T-helper 17 cell (primary cell): ENCODE measurements around the gene C2orf92. TPM values are rescaled to one million over a fixed set of nuclear protein-coding genes. Genes with fewer than 3 reads are reported as not detected.

Source experiments
- ATAC-seq: fragments of 150-1000 bp; cut with Tn5 transposase; 2 replicates; pipeline ENCODE4 v1.10.0; 2021; ENCODE audit warnings: mild to moderate bottlenecking, moderate library complexity
- DNase-seq, 3 donors: peaks; one replicate each; pipeline versions ENCODE4 v3.0.0 to v3.0.0-alpha.2; 2020 to 2021
- H3K9me3 ChIP-seq: one replicate; pipeline ENCODE4 v1.7.0; 2013; ENCODE audit warnings: low read length, mild to moderate bottlenecking; ENCODE audit not compliant: control insufficient read depth, poor library complexity, severe bottlenecking
- H3K27ac Mint-ChIP-seq: one replicate; pipeline ENCODE4 v1.8.0; 2022; ENCODE audit warnings: mild to moderate bottlenecking, moderate library complexity, mixed read lengths
- H3K27me3 Mint-ChIP-seq: one replicate; pipeline ENCODE4 v1.8.0; 2022; ENCODE audit warnings: mixed read lengths
- H3K36me3 Mint-ChIP-seq: one replicate; pipeline ENCODE4 v1.8.0; 2022; ENCODE audit warnings: low read depth, mixed read lengths
- H3K4me1 Mint-ChIP-seq: one replicate; pipeline ENCODE4 v1.8.0; 2022; ENCODE audit warnings: mild to moderate bottlenecking, mixed read lengths
- H3K4me3 Mint-ChIP-seq: one replicate; pipeline ENCODE4 v1.8.0; 2022; ENCODE audit warnings: mild to moderate bottlenecking, moderate library complexity, mixed read lengths
- total RNA-seq, 4 donors: library from RNA in 2 of 4; stranded (reverse) in 2 of 4; gene quantifications; one replicate each; pipeline ENCODE4 v1.2.3 and lab custom pipeline; 2022 to 2026

C2orf92 gene
- total RNA-seq, 2 donors from 2014 or later: 12.5 to 13.5 TPM

- H3K36me3 Mint-ChIP-seq: no peaks in the 10 kb centered on the region
- DNase-seq (no peak), ATAC-seq (no peak)
- peaks cover 7% of the 10 kb centered on the region for H3K27me3 Mint-ChIP-seq
- H3K9me3 ChIP-seq: no peaks in the 10 kb centered on the region
- H3K4me1 Mint-ChIP-seq: peaks cover 6% of the 10 kb centered on the region
- peak overlapping the region; percentile 8 for H3K27ac Mint-ChIP-seq
- no peak overlapping the region for H3K4me3 Mint-ChIP-seq
These were observed 18.7 kb downstream of the C2orf92 start for GRCh38 chr2:97688062-97688827.

GRCh38 chr2:97691166-97691565, 21.7 kb downstream of the C2orf92 start:
- Mint-ChIP-seq H3K27me3 (peaks cover 7% of the 10 kb centered on the region), H3K36me3 (no peaks in the 10 kb centered on the region)
- no peak for DNase-seq

DNA sequence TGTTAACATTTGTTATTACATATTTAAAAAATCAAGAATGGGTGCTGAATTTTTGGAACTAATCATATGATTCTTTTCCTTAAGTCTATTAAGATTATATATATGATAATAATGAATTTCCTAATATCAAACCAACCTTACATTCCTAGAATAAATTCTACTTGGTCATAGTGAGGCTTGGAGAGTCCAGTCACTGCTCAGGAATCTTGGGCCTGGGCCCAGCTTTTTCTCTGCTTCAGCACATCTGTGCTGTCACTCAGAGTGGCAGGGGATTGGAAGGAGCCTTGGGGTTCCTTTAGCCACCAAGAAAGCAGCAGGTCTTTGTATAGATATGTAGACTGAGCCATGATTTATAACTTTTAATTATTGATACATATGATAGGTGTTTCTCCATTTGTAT, 24.0 kb downstream of the C2orf92 start:
- H3K27ac Mint-ChIP-seq: peak overlapping the region; percentile 61
- H3K4me3 Mint-ChIP-seq: no peak overlapping the region
- H3K4me1 Mint-ChIP-seq: peaks cover 7% of the 10 kb centered on the region
- H3K9me3 ChIP-seq: no peaks in the 10 kb centered on the region
- DNase-seq: no peak
- no peak for ATAC-seq
- H3K27me3 Mint-ChIP-seq: peaks cover 7% of the 10 kb centered on the region
- H3K36me3 Mint-ChIP-seq: no peaks in the 10 kb centered on the region

More at GRCh38 chr2:97691166-97691565, 21.7 kb downstream of the C2orf92 start:
- H3K9me3 ChIP-seq: no peaks in the 10 kb centered on the region
- H3K4me1 Mint-ChIP-seq: peaks cover 6% of the 10 kb centered on the region
- no peak overlapping the region for H3K4me3 Mint-ChIP-seq
- no peak overlapping the region for H3K27ac Mint-ChIP-seq
- ATAC-seq: no peak

DNA sequence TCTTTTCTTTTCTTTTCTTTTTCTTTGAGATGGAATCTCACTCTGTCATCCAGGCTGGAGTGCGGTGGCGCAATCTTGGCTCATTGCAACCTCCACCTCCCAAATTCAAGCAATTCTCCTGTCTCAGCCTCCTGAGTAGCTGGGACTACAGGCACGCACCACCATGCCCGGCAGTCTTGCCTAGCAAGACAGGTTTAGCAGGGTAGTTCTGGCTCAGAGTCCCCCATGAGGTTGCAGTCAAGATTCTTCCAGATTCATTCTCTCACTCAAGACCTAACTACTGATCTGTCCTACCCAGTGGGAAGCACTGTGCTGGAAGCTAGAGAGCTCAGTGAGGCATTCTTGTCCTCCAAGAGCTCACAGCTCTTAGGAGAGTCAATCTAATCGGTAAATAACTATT, 26.2 kb downstream of the C2orf92 start:
- no peak overlapping the region for H3K27ac Mint-ChIP-seq
- no peak overlapping the region for H3K4me3 Mint-ChIP-seq
- H3K9me3 ChIP-seq: no peaks in the 10 kb centered on the region
- H3K4me1 Mint-ChIP-seq: peaks cover 12% of the 10 kb centered on the region
- H3K27me3 Mint-ChIP-seq: no peaks in the 10 kb centered on the region
- DNase-seq (no peak), ATAC-seq (no peak)
- no peaks in the 10 kb centered on the region for H3K36me3 Mint-ChIP-seq

DNA sequence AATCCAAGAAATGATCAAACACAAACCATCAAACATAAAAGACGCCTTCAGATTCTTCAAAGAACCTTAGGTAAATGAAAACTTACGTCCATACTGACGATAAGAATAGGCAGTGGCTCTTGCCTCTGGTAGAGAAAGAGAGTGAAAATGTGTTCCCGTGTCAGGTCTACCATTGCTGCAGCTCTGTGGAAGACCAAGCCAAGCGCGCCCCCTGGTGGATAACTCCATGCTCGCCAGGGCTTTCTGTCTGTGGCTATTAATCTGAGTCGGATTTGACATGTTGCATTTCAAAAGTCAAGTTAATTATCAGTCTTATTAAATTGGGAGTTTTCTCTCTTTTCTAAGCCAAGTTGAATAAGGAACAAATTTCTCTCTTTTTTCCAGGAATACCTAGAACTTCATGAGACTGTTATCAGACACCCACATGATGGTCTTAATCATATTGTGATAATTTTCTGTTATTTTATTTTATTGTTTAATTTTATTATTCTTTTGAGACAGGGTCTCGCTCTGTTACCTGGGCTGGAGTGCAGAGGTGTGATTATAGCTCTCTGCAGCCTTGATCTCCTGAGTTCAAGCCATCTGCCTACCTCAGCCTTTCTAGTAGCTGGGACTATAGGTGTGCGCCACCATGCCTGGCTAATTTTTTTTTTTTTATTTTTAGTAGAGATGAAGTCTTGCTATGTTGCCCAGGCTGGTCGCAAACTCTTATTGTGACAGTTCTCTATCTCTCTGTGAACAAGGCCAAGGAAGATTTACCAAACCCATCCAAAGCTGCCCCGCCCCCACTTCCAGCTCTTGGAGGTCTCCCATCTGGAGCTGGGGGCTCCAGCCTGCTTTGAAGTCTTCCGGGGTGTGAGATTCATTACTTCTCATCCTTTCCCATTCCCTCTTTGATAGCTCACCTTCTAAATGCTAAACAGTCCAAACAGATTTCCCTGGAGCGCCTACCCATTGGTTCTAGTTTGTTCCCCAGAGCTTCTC, 28.0 kb downstream of the C2orf92 start:
- no peaks in the 10 kb centered on the region for H3K9me3 ChIP-seq
- ATAC-seq (peak; percentile 93), DNase-seq (peak; percentile 79 to 93 (median 86))
- H3K27ac Mint-ChIP-seq: no peak overlapping the region
- H3K4me3 Mint-ChIP-seq: no peak overlapping the region
- no peaks in the 10 kb centered on the region for H3K36me3 Mint-ChIP-seq
- no peaks in the 10 kb centered on the region for H3K27me3 Mint-ChIP-seq
- H3K4me1 Mint-ChIP-seq: peaks cover 12% of the 10 kb centered on the region

DNA sequence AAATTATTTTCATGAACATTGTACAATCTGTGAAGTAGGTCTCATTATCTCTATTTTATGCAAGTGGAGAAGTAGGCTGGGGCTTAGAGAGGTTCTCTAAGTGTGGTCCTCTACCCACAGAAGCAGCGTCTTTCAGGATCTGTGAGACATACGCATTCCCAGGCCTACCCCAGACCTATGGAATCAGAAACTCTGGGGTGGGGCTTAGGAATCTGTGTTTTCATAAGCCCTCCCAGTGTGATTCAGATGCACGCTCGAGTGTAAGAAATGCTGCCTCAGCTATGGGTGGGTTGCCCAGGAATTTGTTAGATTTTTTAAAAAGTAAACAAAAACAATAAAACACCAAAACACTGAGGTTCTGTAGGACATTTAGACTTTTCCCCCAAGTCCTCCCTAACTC, 29.0 kb downstream of the C2orf92 start:
- no peaks in the 10 kb centered on the region for H3K36me3 Mint-ChIP-seq
- no peak overlapping the region for H3K27ac Mint-ChIP-seq
- H3K4me3 Mint-ChIP-seq: no peak overlapping the region
- ATAC-seq (no peak), DNase-seq (no peak)
- no peaks in the 10 kb centered on the region for H3K27me3 Mint-ChIP-seq
- no peaks in the 10 kb centered on the region for H3K9me3 ChIP-seq
- H3K4me1 Mint-ChIP-seq: peaks cover 12% of the 10 kb centered on the region

DNA sequence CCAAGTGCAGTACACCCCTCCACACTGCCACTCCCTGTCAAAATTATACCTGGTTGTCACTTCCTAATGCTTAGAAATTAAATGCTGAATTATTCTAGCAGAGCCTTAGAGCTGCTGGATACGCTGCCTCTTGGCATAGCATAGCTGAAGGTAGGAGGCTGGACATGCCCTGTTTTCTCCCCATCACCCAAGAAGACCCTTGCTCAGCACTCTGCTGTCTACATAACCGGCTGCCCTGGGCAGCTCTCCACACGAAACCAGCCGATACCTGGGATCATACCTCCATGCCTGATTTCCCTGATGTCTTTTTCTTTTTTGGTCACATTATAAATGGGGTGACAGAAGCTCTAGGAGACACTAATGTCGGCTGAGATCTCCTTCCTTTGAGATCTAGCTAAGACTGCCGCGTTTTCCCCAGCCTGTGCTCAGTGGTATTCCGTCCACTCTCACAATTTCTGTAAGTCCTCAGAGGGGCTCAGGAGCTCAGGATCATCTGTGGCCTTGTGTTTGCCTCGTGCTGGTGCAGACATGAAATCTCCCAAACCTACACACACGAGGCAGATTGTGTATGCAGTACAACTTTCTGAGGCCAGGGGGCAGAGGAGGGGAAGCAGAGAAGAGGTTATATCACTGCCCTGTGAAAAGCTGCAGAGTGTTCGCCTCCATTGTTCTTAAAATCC, 30.4 kb downstream of the C2orf92 start:
- H3K9me3 ChIP-seq: no peaks in the 10 kb centered on the region
- ATAC-seq (peak; percentile 85), DNase-seq (peak in 1 of 3 donors; percentile 55)
- Mint-ChIP-seq H3K4me3 (no peak overlapping the region), H3K36me3 (no peaks in the 10 kb centered on the region), H3K4me1 (peaks cover 16% of the 10 kb centered on the region), H3K27ac (peak overlapping the region; percentile 57), H3K27me3 (no peaks in the 10 kb centered on the region)

DNA sequence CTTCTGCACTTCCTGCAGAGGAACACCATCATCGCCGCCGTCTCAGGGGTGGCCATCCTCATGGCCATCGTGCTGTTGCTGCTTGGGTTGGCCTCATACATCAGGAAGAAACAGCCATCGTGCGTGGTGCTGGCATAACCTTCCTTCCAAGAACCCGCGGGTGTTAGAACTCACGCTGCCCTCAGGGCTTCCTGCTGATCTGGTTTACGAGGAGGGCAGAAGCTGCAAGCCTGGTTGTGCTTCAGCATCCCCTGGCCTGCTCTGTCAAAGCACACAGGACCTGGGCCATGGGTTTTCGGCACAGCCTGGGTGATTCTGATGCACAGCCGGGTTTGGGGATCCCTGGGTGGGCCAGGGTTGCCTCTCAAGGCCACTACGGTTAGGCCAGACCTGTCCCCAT, 31.7 kb downstream of the C2orf92 start:
- Mint-ChIP-seq H3K27ac (no peak overlapping the region), H3K4me3 (no peak overlapping the region), H3K4me1 (peaks cover 16% of the 10 kb centered on the region), H3K27me3 (no peaks in the 10 kb centered on the region), H3K36me3 (no peaks in the 10 kb centered on the region)
- no peaks in the 10 kb centered on the region for H3K9me3 ChIP-seq
- ATAC-seq (no peak), DNase-seq (no peak)

DNA sequence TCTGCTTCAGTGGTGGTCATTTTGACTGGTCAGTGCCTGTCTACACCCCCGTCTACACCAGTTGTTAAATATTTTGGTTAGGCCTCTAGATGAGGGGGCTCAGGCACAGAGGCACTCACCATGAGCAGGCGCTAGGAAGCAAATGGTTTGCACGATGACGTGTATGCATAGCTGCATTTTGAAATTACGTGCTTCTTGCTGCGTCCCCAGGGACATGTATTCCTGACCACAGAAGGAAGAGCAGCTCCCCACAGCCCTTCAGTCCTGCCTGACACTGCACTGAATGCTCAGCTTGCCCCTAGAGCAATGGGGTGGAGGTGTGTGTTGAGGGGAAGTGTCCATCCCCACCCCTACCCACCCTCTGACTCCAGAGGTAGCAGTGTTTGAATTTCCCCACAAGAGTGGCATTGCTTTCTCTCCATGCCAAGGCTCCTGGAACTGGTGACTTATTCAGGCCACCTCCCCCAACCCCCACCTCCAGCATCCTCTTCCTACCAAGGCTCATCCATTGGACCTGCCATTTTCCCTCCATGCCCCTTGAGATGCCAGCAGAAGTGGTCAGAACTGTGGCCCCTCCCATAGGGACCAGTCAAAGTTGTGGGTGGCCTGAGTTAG, 32.4 kb downstream of the C2orf92 start:
- no peak overlapping the region for H3K4me3 Mint-ChIP-seq
- ATAC-seq (no peak), DNase-seq (no peak)
- H3K27me3 Mint-ChIP-seq: no peaks in the 10 kb centered on the region
- no peaks in the 10 kb centered on the region for H3K36me3 Mint-ChIP-seq
- H3K9me3 ChIP-seq: no peaks in the 10 kb centered on the region
- H3K4me1 Mint-ChIP-seq: peaks cover 16% of the 10 kb centered on the region
- no peak overlapping the region for H3K27ac Mint-ChIP-seq

DNA sequence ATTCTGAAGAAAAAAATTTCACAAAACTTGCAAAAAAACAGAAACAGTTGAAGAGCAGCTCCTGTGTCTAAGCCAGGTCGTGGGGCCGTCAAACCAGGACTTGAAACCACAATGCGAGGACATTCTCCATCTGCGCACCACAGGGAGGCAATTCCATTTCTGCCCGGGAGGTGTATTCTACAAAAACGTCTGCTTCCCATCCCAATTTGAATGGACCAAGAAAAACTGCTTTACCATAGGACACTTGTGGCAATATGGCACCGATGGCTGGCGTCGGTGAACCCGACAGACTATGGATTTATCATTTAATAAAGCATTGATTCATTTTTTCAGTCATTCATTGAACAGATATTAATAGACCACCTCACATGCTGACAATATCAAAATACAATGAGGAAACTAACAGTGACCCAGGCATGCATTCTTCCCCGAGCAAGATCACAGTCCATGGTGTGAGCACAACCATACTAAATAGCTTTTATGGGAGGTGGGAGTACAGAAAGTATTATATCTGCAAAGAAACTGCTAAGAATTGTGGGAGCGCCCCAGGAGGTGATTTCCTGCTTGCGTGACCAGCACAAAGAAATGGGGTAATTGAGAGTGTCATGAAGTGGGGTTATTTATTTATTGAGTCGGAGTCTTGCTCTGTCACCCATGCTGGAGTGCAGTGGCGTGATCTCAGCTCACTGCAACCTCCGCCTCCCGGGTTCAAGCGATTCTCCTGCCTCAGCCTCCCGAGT, 33.4 kb downstream of the C2orf92 start:
- Mint-ChIP-seq H3K4me1 (peaks cover 13% of the 10 kb centered on the region), H3K27me3 (no peaks in the 10 kb centered on the region), H3K36me3 (no peaks in the 10 kb centered on the region), H3K27ac (no peak overlapping the region), H3K4me3 (no peak overlapping the region)
- no peaks in the 10 kb centered on the region for H3K9me3 ChIP-seq
- DNase-seq (no peak), ATAC-seq (no peak)

- H3K9me3 ChIP-seq: no peaks in the 10 kb centered on the region
- ATAC-seq (no peak), DNase-seq (no peak)
- Mint-ChIP-seq H3K36me3 (no peaks in the 10 kb centered on the region), H3K4me1 (peaks cover 13% of the 10 kb centered on the region), H3K27ac (no peak overlapping the region), H3K4me3 (no peak overlapping the region), H3K27me3 (no peaks in the 10 kb centered on the region)
These were observed 34.2 kb downstream of the C2orf92 start for GRCh38 chr2:97703741-97704140.

GRCh38 chr2:97704989-97705388, 35.5 kb downstream of the C2orf92 start:
- no peak for DNase-seq

More at GRCh38 chr2:97704989-97705388, 35.5 kb downstream of the C2orf92 start:
- H3K9me3 ChIP-seq: no peaks in the 10 kb centered on the region
- Mint-ChIP-seq H3K4me3 (no peak overlapping the region), H3K27me3 (no peaks in the 10 kb centered on the region), H3K36me3 (no peaks in the 10 kb centered on the region), H3K27ac (no peak overlapping the region), H3K4me1 (peaks cover 11% of the 10 kb centered on the region)
- no peak for ATAC-seq
